ENCODE measurements around the gene NCOR2. TPM values are rescaled to one million over a fixed set of nuclear protein-coding genes. Genes with fewer than 3 reads are reported as not detected.

The NCOR2 gene
- total RNA-seq, 2 donors from 2014 or later: 228 to 229 TPM

GRCh38 chr12:124595444-124595843 lies 28.0 kb upstream of the NCOR2 start:
- H3K27me3 ChIP-seq (replicated peaks; ENCODE audit: insufficient read depth): no peaks in the 10 kb centered on the region
- no peaks in the 10 kb centered on the region for H3K9me3 ChIP-seq
- H3K27ac ChIP-seq: no peak overlapping the region
- no peaks in the 10 kb centered on the region for H3K4me1 ChIP-seq (ENCODE audit: control insufficient read depth in 1 of 2, low read depth in 2 of 2)
- no peak for DNase-seq (ENCODE audit: low spot score)
- H3K36me3 ChIP-seq: no peaks in the 10 kb centered on the region
- no peak for TF ChIP-seq CTCF (IDR thresholded peaks at IDR 0.05)
- ATAC-seq (ENCODE audit: insufficient number of reproducible peaks, low FRiP score, low read depth): no peak
- H3K4me3 ChIP-seq: no peak overlapping the region

- Histone ChIP-seq H3K4me1 (ENCODE audit: control insufficient read depth in 1 of 2, low read depth in 2 of 2) (no peaks in the 10 kb centered on the region), H3K27ac (no peak overlapping the region), H3K36me3 (no peaks in the 10 kb centered on the region), H3K4me3 (no peak overlapping the region), H3K27me3 (replicated peaks; ENCODE audit: insufficient read depth) (no peaks in the 10 kb centered on the region), H3K9me3 (no peaks in the 10 kb centered on the region)
- no peak for DNase-seq (ENCODE audit: low spot score)
- no peak for TF ChIP-seq CTCF (IDR thresholded peaks at IDR 0.05)
- ATAC-seq (ENCODE audit: insufficient number of reproducible peaks, low FRiP score, low read depth): no peak
Observed at GRCh38 chr12:124594851-124595250, 27.4 kb upstream of the NCOR2 start.

GRCh38 chr12:124593851-124594401 lies 26.5 kb upstream of the NCOR2 start:
- DNase-seq (ENCODE audit: low spot score) (no peak), ATAC-seq (ENCODE audit: insufficient number of reproducible peaks, low FRiP score, low read depth) (no peak)
- Histone ChIP-seq H3K27me3 (replicated peaks; ENCODE audit: insufficient read depth) (no peaks in the 10 kb centered on the region), H3K4me1 (ENCODE audit: control insufficient read depth in 1 of 2, low read depth in 2 of 2) (peaks cover 0 to under 1% of the 10 kb centered on the region in 2 donors), H3K4me3 (no peak overlapping the region), H3K9me3 (no peaks in the 10 kb centered on the region), H3K27ac (no peak overlapping the region), H3K36me3 (no peaks in the 10 kb centered on the region)
- no peak for TF ChIP-seq CTCF (IDR thresholded peaks at IDR 0.05)

GRCh38 chr12:124593176-124593575 lies 25.8 kb upstream of the NCOR2 start:
- Histone ChIP-seq H3K9me3 (no peaks in the 10 kb centered on the region), H3K4me3 (no peak overlapping the region), H3K36me3 (no peaks in the 10 kb centered on the region), H3K4me1 (ENCODE audit: control insufficient read depth in 1 of 2, low read depth in 2 of 2) (peaks cover 0 to 8% of the 10 kb centered on the region in 2 donors), H3K27me3 (replicated peaks; ENCODE audit: insufficient read depth) (no peaks in the 10 kb centered on the region), H3K27ac (no peak overlapping the region)
- no peak for DNase-seq (ENCODE audit: low spot score)
- ATAC-seq (ENCODE audit: insufficient number of reproducible peaks, low FRiP score, low read depth): no peak
- TF ChIP-seq CTCF (IDR thresholded peaks at IDR 0.05): no peak

- TF ChIP-seq CTCF (IDR thresholded peaks at IDR 0.05): no peak
- Histone ChIP-seq H3K4me3 (no peak overlapping the region), H3K4me1 (ENCODE audit: control insufficient read depth in 1 of 2, low read depth in 2 of 2) (peaks cover 0 to 8% of the 10 kb centered on the region in 2 donors), H3K27me3 (replicated peaks; ENCODE audit: insufficient read depth) (no peaks in the 10 kb centered on the region), H3K9me3 (no peaks in the 10 kb centered on the region), H3K36me3 (no peaks in the 10 kb centered on the region), H3K27ac (no peak overlapping the region)
- ATAC-seq (ENCODE audit: insufficient number of reproducible peaks, low FRiP score, low read depth) (no peak), DNase-seq (ENCODE audit: low spot score) (no peak)
Observed at GRCh38 chr12:124592481-124593160, 25.2 kb upstream of the NCOR2 start.

Measured in thoracic aorta (tissue), 2 donors.